ENCODE data around the gene RGS9.

RGS9 gene

DNA sequence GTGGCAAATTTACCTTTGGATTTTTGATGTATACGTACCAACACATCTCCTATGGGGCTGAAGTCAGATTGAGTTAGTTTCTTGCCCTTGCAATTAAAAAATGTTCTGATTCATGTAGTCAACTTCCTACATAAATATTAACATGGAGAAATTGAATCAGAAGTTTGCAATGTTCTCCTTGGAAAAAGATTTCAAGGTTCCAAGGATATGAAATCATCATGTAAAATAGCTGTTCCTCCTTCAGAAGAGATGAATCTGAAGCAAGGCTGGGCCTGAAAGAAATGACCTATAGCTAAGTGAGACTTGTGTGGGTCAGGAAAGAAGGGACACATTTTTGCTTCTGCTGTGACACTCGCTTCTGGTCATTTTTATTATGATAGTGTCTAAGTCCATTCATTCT, 131.7 kb downstream of the RGS9 start:
- TF ChIP-seq, protein P1, sequence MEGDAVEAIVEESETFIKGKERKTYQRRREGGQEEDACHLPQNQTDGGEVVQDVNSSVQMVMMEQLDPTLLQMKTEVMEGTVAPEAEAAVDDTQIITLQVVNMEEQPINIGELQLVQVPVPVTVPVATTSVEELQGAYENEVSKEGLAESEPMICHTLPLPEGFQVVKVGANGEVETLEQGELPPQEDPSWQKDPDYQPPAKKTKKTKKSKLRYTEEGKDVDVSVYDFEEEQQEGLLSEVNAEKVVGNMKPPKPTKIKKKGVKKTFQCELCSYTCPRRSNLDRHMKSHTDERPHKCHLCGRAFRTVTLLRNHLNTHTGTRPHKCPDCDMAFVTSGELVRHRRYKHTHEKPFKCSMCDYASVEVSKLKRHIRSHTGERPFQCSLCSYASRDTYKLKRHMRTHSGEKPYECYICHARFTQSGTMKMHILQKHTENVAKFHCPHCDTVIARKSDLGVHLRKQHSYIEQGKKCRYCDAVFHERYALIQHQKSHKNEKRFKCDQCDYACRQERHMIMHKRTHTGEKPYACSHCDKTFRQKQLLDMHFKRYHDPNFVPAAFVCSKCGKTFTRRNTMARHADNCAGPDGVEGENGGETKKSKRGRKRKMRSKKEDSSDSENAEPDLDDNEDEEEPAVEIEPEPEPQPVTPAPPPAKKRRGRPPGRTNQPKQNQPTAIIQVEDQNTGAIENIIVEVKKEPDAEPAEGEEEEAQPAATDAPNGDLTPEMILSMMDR (IDR thresholded peaks at IDR 0.05) = no peak

DNA sequence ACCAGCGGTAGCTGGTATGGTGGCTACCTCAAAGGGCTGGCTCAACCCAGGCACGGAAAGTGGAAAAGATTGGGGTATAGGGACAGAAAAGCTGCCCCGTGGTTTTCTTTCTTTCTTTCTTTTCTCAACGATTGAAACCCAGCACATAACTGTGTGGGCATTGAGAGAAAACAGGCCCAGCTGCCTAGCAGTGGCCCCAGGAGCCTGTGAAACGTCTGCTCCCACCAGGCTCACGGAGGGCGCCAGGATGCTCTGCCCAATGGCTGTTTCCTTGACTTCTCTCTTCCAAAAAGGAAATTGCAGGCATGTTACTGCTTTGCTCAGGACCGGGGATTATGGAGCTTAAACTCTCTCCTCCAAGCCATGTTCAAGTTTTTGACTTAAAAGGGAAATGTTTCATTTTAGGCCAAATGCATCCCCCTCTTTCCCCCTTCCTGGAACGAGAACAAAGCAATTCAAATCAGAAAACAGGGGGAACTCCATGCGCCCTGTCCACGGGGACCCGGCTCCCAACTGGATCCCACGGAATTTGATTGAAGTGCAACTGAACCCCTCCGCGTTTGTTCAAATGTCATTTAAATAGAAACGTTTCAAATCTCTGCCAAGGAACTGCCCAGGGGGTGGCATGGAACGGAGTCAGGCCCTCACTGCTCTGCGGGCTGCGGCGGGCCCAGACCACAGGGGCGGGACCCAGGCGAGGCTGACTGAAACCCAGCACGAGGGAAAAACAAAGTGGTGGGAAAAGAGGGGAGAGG, 133.5 kb downstream of the RGS9 start:
- TF ChIP-seq, protein P1 (IDR thresholded peaks at IDR 0.05) = no peak

DNA sequence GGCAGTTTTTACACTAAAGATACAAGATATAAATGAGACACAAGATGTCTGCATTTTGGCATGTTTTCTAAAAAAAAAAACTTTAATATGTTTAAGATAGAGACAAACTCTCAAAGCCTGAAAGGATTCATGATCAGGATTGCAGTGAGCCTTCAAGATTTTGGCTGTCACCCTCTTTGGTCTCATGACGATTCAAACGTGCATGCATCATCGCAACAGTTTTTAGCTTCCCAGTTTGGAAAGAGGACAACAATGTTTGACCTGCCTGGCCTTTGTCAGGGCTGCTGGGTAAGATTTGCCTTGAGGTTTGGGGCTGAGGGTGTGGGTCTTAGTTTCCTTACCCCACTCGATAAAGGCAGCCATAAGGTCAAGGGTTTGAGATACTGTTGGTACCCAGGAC, 134.1 kb downstream of the RGS9 start:
- TF ChIP-seq, protein P1 (IDR thresholded peaks at IDR 0.05) = no peak
